ENCODE measurements around the gene AMZ1.

AMZ1 gene

DNA sequence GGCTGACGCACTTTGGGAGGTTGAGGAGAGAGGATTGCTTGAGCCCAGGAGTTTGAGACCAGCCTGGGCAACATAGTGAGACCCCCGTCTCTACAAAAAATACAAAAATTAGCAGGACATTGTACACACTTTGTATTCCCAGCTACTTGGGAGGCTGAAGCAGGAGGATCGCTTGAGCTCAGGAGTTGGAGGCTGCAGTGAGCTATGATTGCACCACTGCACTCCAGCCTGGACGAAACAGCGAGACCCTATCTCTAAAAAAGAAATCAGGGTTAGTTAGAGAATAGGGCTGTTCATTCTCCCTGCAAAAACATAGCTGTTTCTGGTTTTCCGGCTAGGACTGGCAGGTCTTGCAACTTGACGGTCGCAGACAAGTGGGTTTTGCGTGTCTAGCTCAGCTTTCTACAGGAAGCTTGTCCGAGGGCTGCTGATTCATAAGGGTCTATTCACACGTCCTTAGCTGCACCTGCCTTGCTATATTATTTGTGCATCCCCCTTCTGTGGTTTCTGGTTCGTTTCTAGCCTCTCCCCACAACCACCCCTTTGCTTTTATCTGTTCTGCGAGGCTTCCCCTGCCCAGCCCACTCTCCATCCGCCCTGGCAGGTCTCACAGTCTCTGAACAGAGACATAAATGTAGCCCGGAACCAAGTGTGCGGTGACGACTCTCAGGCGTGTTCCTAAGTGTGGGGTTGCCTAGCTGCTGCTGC, 10.7 kb downstream of the AMZ1 start:
- no peaks in the 10 kb centered on the region for H3K79me2 ChIP-seq
- H3K4me3 ChIP-seq (ENCODE audit: low read depth, low read length), result no peak overlapping the region
- no peak overlapping the region for H2AFZ ChIP-seq
- no peaks in the 10 kb centered on the region for H3K9me3 ChIP-seq (ENCODE audit: control insufficient read depth, low read length)
- no peak overlapping the region for H3K4me2 ChIP-seq (ENCODE audit: low read length)
- no peaks in the 10 kb centered on the region for H3K27me3 ChIP-seq (ENCODE audit: control insufficient read depth, insufficient read depth, low read length)
- no peaks in the 10 kb centered on the region for H3K36me3 ChIP-seq (ENCODE audit: control insufficient read depth, insufficient read depth, low read length)
- no peaks in the 10 kb centered on the region for H3K4me1 ChIP-seq
- TF ChIP-seq, protein P1, sequence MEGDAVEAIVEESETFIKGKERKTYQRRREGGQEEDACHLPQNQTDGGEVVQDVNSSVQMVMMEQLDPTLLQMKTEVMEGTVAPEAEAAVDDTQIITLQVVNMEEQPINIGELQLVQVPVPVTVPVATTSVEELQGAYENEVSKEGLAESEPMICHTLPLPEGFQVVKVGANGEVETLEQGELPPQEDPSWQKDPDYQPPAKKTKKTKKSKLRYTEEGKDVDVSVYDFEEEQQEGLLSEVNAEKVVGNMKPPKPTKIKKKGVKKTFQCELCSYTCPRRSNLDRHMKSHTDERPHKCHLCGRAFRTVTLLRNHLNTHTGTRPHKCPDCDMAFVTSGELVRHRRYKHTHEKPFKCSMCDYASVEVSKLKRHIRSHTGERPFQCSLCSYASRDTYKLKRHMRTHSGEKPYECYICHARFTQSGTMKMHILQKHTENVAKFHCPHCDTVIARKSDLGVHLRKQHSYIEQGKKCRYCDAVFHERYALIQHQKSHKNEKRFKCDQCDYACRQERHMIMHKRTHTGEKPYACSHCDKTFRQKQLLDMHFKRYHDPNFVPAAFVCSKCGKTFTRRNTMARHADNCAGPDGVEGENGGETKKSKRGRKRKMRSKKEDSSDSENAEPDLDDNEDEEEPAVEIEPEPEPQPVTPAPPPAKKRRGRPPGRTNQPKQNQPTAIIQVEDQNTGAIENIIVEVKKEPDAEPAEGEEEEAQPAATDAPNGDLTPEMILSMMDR (IDR thresholded peaks at IDR 0.05), result no peak
- no peak overlapping the region for H3K9ac ChIP-seq
- H3K27ac ChIP-seq, result no peak overlapping the region

DNA sequence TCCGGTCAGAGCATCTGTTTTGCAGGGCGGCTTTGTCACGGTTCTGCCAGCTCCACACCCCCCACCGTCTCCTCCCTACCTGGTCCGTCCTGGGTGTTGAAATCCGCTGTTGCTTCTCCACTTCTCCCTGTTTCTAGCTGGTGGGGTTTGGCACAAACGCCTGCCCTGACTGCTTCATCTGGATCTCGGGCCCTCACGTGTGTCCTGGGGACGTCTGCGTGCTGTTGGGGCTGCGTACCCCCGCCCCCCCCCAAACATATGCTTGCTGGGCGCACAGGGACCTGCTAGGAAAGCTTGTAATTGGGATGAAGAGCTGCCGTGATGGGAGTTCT, 11.3 kb downstream of the AMZ1 start:
- TF ChIP-seq, protein P1 (IDR thresholded peaks at IDR 0.05), result no peak
- no peak overlapping the region for H3K9ac ChIP-seq
- H2AFZ ChIP-seq, result no peak overlapping the region
- H3K79me2 ChIP-seq, result no peaks in the 10 kb centered on the region
- no peaks in the 10 kb centered on the region for H3K27me3 ChIP-seq (ENCODE audit: control insufficient read depth, insufficient read depth, low read length)
- H3K4me1 ChIP-seq, result no peaks in the 10 kb centered on the region
- no peak overlapping the region for H3K4me3 ChIP-seq (ENCODE audit: low read depth, low read length)
- no peak overlapping the region for H3K4me2 ChIP-seq (ENCODE audit: low read length)
- H3K36me3 ChIP-seq (ENCODE audit: control insufficient read depth, insufficient read depth, low read length), result no peaks in the 10 kb centered on the region
- H3K9me3 ChIP-seq (ENCODE audit: control insufficient read depth, low read length), result no peaks in the 10 kb centered on the region
- no peak overlapping the region for H3K27ac ChIP-seq

DNA sequence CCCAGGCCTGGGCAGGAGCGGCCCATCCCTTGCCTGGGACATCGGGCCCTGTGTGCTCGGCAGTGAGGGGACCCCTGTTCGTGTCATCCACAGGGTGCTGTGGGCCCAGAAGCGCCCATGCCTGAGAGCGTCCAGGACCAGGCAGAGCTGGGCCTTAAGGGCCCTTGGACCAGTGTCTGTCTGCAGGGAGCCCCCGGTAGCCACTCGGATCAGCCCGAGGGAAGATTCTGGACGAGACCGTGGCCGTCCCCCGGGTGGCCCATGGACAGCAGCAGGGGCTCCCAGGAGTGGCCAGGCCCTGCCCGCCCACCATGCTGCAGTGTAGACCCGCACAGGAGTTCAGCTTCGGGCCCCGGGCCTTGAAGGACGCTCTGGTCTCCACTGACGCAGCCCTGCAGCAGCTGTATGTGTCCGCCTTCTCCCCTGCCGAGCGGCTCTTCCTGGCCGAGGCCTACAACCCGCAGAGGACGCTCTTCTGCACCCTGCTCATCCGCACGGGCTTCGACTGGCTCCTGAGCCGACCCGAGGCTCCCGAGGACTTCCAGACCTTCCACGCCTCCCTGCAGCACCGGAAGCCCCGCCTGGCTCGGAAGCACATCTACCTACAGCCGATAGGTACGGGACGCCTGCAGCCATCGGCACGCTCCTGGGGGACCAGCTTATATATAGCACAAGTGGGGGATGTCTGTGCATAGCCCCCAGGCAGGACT, 12.3 kb downstream of the AMZ1 start:
- Histone ChIP-seq H3K9ac (no peak overlapping the region), H2AFZ (no peak overlapping the region), H3K4me3 (ENCODE audit: low read depth, low read length) (no peak overlapping the region), H3K4me1 (no peaks in the 10 kb centered on the region), H3K36me3 (ENCODE audit: control insufficient read depth, insufficient read depth, low read length) (no peaks in the 10 kb centered on the region), H3K79me2 (no peaks in the 10 kb centered on the region), H3K27me3 (ENCODE audit: control insufficient read depth, insufficient read depth, low read length) (no peaks in the 10 kb centered on the region), H3K27ac (no peak overlapping the region), H3K4me2 (ENCODE audit: low read length) (no peak overlapping the region), H3K9me3 (ENCODE audit: control insufficient read depth, low read length) (no peaks in the 10 kb centered on the region)
- TF ChIP-seq, protein P1 (IDR thresholded peaks at IDR 0.05), result no peak

DNA sequence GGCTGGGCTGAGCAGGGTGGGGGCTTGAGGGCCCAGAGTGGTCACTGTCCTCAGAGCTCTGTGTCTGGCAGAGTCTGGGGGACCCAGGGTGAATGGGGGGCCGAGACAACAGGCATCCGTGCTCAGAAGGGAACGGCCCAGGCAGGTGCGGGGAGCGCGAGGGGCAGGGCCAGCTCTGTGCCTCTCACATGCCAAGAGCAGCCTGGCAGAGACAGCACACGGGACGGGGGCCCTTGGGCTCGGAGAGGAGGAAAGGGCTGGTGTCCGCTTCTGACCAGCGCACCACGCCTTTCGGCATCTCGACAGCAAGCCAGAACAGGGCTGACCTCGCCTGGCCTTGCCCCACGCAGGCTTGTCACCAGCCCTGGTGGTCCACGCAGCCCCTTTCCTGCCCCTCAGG, 13.4 kb downstream of the AMZ1 start:
- Histone ChIP-seq H3K27ac (no peak overlapping the region), H2AFZ (no peak overlapping the region), H3K9ac (no peak overlapping the region), H3K27me3 (ENCODE audit: control insufficient read depth, insufficient read depth, low read length) (no peaks in the 10 kb centered on the region), H3K79me2 (no peaks in the 10 kb centered on the region), H3K36me3 (ENCODE audit: control insufficient read depth, insufficient read depth, low read length) (no peaks in the 10 kb centered on the region), H3K4me1 (no peaks in the 10 kb centered on the region), H3K9me3 (ENCODE audit: control insufficient read depth, low read length) (no peaks in the 10 kb centered on the region), H3K4me2 (ENCODE audit: low read length) (no peak overlapping the region), H3K4me3 (ENCODE audit: low read depth, low read length) (no peak overlapping the region)
- TF ChIP-seq, protein P1 (IDR thresholded peaks at IDR 0.05), result no peak
